Measurements from ENCODE around the gene EMC8.

EMC8 gene

DNA sequence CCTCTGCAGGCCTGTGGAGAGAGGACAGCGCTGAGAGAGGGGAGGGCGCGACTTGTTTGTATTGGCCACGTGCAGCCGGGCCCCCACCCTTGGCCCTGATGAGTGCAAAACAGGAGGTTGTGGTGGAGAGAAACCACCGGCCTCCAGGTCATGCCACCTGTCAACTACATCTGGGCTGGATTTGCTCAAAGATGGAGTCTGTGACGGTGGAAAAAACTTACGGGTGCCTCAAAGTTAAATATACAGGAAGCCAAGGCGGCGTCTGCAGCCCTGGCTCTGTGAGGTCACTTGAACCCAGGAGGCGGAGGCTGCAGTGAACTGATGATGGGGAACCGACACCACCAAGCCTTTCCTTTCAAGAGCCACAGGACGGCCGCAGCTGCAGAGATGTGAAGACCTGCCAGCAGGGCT, 64.1 kb downstream of the EMC8 start:
- DNase-seq (ENCODE audit: low read depth) = no peak
- TF ChIP-seq CTCF (IDR thresholded peaks at IDR 0.05; ENCODE audit: control insufficient read depth, insufficient read depth, low read depth, low read length, missing control alignments) = no peak
- no peak overlapping the region for H3K4me3 ChIP-seq (ENCODE audit: control insufficient read depth, low read depth, low read length)

- no peak for DNase-seq (ENCODE audit: low read depth)
- no peak for TF ChIP-seq CTCF (IDR thresholded peaks at IDR 0.05; ENCODE audit: control insufficient read depth, insufficient read depth, low read depth, low read length, missing control alignments)
- H3K4me3 ChIP-seq (ENCODE audit: control insufficient read depth, low read depth, low read length) = no peak overlapping the region
Measured at GRCh38 chr16:85734311-85735017, 64.9 kb downstream of the EMC8 start.

DNA sequence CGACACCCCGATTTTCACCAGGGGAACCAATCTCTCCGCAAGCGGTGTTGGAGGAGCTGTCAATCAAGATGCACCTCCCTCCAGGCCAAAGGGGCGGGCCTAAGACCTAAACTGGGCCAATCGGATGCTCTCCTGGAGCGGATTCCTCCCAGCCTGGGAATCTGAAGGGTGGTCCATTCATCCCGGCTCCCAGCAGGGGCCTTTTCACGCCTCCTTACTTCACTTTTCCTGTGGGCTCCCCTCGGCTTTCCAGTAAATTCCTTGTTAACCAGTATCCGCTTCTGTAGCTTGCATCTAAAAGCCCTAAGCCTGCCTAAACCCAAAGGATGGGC, 65.5 kb downstream of the EMC8 start:
- no peak for TF ChIP-seq CTCF (IDR thresholded peaks at IDR 0.05; ENCODE audit: control insufficient read depth, insufficient read depth, low read depth, low read length, missing control alignments)
- H3K4me3 ChIP-seq (ENCODE audit: control insufficient read depth, low read depth, low read length) = no peak overlapping the region
- no peak for DNase-seq (ENCODE audit: low read depth)

GRCh38 chr16:85733155-85733838, 66.0 kb downstream of the EMC8 start:
- no peak for TF ChIP-seq CTCF (IDR thresholded peaks at IDR 0.05; ENCODE audit: control insufficient read depth, insufficient read depth, low read depth, low read length, missing control alignments)
- no peak overlapping the region for H3K4me3 ChIP-seq (ENCODE audit: control insufficient read depth, low read depth, low read length)
- DNase-seq (ENCODE audit: low read depth) = peak; percentile 27

- no peak overlapping the region for H3K4me3 ChIP-seq (ENCODE audit: control insufficient read depth, low read depth, low read length)
- DNase-seq (ENCODE audit: low read depth) = no peak
- TF ChIP-seq CTCF (IDR thresholded peaks at IDR 0.05; ENCODE audit: control insufficient read depth, insufficient read depth, low read depth, low read length, missing control alignments) = no peak
Measured at GRCh38 chr16:85731179-85731578, 68.2 kb downstream of the EMC8 start.

DNA sequence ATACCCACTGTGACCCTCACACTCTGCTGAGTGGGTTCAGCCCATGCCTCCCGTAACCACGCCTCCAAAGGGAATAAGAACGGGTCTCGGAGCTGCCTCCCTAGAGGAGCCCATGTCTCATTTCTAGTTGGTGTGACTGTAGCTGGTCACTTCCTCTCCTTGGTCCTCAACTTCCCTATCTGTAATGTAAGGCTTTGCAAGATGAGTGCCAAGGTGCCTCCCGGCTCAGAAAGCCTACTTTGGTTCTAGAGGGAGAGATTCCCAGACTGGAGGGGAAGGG, 69.2 kb downstream of the EMC8 start:
- no peak overlapping the region for H3K4me3 ChIP-seq (ENCODE audit: control insufficient read depth, low read depth, low read length)
- DNase-seq (ENCODE audit: low read depth) = no peak
- TF ChIP-seq CTCF (IDR thresholded peaks at IDR 0.05; ENCODE audit: control insufficient read depth, insufficient read depth, low read depth, low read length, missing control alignments) = no peak
